ENCODE measurements around the gene HDGF. TPM values are rescaled to one million over a fixed set of nuclear protein-coding genes. Genes with fewer than 3 reads are reported as not detected.

Gene HDGF
- total and polyA plus RNA-seq, 9 of the 15 experiments (the other 6 are each of a cell fraction or from before 2014, with no cell fraction given): 38.8 to 601 (median 400) TPM

DNA sequence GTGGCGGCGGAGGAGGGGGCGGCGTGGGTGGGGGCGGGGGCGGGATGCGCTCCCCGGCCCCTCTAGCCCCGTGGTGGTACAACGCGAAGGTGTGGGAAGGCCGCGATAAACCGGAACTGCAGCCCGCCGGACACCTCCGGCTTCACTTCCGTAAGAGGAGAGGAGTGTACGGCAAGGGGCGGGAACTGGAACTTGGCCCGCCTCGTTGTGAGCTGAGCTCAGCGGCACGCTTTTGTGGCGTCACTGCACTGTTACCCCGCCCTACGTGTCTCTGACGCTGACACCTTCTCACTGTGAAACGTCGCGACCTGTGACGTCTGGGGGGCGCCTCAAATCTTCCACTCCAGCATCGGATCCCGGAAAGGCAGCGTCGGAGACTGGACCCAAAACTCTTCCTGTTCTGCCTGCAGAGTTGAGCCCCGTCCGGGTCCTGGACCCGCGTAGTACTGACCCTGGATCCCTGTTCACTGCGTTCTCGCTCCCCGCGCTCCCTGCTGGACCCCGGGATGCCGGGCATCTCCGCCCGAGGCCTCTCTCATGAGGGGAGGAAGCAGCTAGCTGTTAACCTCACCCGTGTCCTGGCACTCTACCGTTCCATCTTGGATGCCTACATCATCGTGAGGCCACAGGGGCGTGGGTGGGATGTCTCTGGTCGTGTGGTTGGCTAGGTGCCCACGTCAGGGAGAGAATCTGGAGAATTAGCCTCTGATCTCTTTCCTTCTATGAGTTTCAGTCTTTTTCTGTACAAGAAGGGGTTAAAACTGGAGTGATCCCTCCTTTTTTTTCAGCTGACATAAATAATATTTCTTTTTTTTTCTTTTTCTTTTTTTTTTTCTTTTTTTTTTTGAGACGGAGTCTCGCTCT lies 22.6 kb downstream of the HDGF start, which contains the start of gene ISG20L2 (continued):
- TF ChIP-seq, protein P1, sequence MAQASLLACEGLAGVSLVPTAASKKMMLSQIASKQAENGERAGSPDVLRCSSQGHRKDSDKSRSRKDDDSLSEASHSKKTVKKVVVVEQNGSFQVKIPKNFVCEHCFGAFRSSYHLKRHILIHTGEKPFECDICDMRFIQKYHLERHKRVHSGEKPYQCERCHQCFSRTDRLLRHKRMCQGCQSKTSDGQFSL (CRISPR knock-in tag; IDR thresholded peaks at IDR 0.05): no peak
- TF ChIP-seq, protein P1 (tag; IDR thresholded peaks at IDR 0.05): no peak
- TF ChIP-seq POLR2H (tag; IDR thresholded peaks at IDR 0.05; ENCODE audit: low read depth) (peak; percentile 91), TEAD4 (IDR thresholded peaks at IDR 0.05; ENCODE audit: low read length) (no peak), TEAD4 (CRISPR knock-in tag; IDR thresholded peaks at IDR 0.05; ENCODE audit: borderline replicate concordance) (no peak), EP300 (IDR thresholded peaks at IDR 0.05; ENCODE audit: low read length) (peak; percentile 38; the same call in 1 of the 2 replicates), PHTF2 (CRISPR knock-in tag; IDR thresholded peaks at IDR 0.05) (no peak), MIER1 (IDR thresholded peaks at IDR 0.05; ENCODE audit: low read depth) (0 out of 2 replicates have a peak, but pooled peaks have one; percentile 42), SAFB2 (IDR thresholded peaks at IDR 0.05; ENCODE audit: borderline replicate concordance, low read depth, low read length, severe bottlenecking) (no peak), ATF1 (CRISPR knock-in tag; IDR thresholded peaks at IDR 0.05) (peak; percentile 96), ATF1 (tag; IDR thresholded peaks at IDR 0.05) (peak; percentile 99), HDAC3 (IDR thresholded peaks at IDR 0.05; ENCODE audit: borderline replicate concordance, partially characterized antibody) (no peak), ZBED1 (IDR thresholded peaks at IDR 0.05) (no peak), PTRF (tag; IDR thresholded peaks at IDR 0.05) (no peak)
- TF ChIP-seq, protein P2, sequence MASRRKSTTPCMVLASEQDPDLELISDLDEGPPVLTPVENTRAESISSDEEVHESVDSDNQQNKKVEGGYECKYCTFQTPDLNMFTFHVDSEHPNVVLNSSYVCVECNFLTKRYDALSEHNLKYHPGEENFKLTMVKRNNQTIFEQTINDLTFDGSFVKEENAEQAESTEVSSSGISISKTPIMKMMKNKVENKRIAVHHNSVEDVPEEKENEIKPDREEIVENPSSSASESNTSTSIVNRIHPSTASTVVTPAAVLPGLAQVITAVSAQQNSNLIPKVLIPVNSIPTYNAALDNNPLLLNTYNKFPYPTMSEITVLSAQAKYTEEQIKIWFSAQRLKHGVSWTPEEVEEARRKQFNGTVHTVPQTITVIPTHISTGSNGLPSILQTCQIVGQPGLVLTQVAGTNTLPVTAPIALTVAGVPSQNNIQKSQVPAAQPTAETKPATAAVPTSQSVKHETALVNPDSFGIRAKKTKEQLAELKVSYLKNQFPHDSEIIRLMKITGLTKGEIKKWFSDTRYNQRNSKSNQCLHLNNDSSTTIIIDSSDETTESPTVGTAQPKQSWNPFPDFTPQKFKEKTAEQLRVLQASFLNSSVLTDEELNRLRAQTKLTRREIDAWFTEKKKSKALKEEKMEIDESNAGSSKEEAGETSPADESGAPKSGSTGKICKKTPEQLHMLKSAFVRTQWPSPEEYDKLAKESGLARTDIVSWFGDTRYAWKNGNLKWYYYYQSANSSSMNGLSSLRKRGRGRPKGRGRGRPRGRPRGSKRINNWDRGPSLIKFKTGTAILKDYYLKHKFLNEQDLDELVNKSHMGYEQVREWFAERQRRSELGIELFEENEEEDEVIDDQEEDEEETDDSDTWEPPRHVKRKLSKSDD (conservative IDR thresholded peaks at IDR 0.05; ENCODE audit: low read length): no peak
- TF ChIP-seq, protein P3, sequence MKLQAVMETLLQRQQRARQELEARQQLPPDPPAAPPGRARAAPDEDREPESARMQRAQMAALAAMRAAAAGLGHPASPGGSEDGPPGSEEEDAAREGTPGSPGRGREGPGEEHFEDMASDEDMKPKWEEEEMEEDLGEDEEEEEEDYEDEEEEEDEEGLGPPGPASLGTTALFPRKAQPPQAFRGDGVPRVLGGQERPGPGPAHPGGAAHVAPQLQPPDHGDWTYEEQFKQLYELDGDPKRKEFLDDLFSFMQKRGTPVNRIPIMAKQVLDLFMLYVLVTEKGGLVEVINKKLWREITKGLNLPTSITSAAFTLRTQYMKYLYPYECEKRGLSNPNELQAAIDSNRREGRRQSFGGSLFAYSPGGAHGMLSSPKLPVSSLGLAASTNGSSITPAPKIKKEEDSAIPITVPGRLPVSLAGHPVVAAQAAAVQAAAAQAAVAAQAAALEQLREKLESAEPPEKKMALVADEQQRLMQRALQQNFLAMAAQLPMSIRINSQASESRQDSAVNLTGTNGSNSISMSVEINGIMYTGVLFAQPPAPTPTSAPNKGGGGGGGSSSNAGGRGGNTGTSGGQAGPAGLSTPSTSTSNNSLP (IDR thresholded peaks at IDR 0.05; ENCODE audit: borderline replicate concordance, low read depth, low read length): no peak
- TF ChIP-seq, protein P4, sequence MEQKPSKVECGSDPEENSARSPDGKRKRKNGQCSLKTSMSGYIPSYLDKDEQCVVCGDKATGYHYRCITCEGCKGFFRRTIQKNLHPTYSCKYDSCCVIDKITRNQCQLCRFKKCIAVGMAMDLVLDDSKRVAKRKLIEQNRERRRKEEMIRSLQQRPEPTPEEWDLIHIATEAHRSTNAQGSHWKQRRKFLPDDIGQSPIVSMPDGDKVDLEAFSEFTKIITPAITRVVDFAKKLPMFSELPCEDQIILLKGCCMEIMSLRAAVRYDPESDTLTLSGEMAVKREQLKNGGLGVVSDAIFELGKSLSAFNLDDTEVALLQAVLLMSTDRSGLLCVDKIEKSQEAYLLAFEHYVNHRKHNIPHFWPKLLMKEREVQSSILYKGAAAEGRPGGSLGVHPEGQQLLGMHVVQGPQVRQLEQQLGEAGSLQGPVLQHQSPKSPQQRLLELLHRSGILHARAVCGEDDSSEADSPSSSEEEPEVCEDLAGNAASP (IDR thresholded peaks at IDR 0.05): no peak
- TF ChIP-seq, protein P5, sequence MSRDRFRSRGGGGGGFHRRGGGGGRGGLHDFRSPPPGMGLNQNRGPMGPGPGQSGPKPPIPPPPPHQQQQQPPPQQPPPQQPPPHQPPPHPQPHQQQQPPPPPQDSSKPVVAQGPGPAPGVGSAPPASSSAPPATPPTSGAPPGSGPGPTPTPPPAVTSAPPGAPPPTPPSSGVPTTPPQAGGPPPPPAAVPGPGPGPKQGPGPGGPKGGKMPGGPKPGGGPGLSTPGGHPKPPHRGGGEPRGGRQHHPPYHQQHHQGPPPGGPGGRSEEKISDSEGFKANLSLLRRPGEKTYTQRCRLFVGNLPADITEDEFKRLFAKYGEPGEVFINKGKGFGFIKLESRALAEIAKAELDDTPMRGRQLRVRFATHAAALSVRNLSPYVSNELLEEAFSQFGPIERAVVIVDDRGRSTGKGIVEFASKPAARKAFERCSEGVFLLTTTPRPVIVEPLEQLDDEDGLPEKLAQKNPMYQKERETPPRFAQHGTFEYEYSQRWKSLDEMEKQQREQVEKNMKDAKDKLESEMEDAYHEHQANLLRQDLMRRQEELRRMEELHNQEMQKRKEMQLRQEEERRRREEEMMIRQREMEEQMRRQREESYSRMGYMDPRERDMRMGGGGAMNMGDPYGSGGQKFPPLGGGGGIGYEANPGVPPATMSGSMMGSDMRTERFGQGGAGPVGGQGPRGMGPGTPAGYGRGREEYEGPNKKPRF (IDR thresholded peaks at IDR 0.05; ENCODE audit: low read depth, low read length): no peak

Measured in K562 (cell line).